Measurements from ENCODE around the gene ICA1L.

DNA sequence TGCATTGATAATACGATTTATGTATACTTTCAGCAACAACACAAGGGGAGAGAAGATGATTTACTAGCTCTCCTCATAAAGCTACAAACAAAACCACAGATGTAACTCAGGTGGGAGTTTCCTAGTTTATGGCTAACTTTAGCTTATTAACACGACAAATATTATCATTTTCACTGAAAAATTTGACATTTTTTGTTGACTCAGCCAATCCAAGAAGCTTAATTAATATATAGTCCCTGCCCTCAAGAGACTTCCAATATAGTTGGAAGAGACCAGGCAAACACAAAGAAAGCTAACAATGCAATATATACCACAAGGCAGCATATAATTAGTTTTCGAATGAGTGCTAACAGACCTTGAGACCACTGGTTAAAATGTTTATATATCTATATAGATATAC is 39.1 kb upstream of the ICA1L start:
- TF ChIP-seq, protein P1, sequence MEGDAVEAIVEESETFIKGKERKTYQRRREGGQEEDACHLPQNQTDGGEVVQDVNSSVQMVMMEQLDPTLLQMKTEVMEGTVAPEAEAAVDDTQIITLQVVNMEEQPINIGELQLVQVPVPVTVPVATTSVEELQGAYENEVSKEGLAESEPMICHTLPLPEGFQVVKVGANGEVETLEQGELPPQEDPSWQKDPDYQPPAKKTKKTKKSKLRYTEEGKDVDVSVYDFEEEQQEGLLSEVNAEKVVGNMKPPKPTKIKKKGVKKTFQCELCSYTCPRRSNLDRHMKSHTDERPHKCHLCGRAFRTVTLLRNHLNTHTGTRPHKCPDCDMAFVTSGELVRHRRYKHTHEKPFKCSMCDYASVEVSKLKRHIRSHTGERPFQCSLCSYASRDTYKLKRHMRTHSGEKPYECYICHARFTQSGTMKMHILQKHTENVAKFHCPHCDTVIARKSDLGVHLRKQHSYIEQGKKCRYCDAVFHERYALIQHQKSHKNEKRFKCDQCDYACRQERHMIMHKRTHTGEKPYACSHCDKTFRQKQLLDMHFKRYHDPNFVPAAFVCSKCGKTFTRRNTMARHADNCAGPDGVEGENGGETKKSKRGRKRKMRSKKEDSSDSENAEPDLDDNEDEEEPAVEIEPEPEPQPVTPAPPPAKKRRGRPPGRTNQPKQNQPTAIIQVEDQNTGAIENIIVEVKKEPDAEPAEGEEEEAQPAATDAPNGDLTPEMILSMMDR (IDR thresholded peaks at IDR 0.05): no peak
- TF ChIP-seq POLR2A (IDR thresholded peaks at IDR 0.05): no peak

Data from thyroid gland (tissue), 4 donors.